H9 (cell line): ENCODE results near the gene IER2. TPM values are rescaled to one million over a fixed set of nuclear protein-coding genes. Genes with fewer than 3 reads are reported as not detected.

Source experiments
- DNase-seq: peaks from one replicate; pipeline ENCODE4 v3.0.0-alpha.2; 2017
- H2AFZ ChIP-seq: one replicate; pipeline ENCODE4 v1.6.1; 2013; ENCODE audit warnings: mild to moderate bottlenecking, low read length, control low read depth, moderate library complexity
- H2AK5ac ChIP-seq: 2 replicates; pipeline ENCODE4 v1.6.1; 2013; ENCODE audit warnings: low read length, control low read depth, mixed read lengths; ENCODE audit not compliant: insufficient read length
- H2BK120ac ChIP-seq: one replicate; pipeline ENCODE4 v1.6.1; 2013; ENCODE audit warnings: low read depth, mild to moderate bottlenecking, low read length, control low read depth, inconsistent platforms; ENCODE audit not compliant: poor library complexity, severe bottlenecking
- H2BK12ac ChIP-seq: 2 replicates; pipeline ENCODE4 v1.6.1; 2013; ENCODE audit warnings: low read length, control low read depth, mixed read lengths, low read depth; ENCODE audit not compliant: insufficient read length
- H2BK15ac ChIP-seq: 2 replicates; pipeline ENCODE4 v1.6.1; 2013; ENCODE audit warnings: low read depth, low read length, control low read depth
- H2BK20ac ChIP-seq: one replicate; pipeline ENCODE4 v1.6.1; 2013; ENCODE audit warnings: low read depth, mild to moderate bottlenecking, low read length, control low read depth, inconsistent platforms; ENCODE audit not compliant: poor library complexity, severe bottlenecking
- H2BK5ac ChIP-seq: 2 replicates; pipeline ENCODE4 v1.6.1; 2013; ENCODE audit warnings: low read length, control low read depth, mixed read lengths; ENCODE audit not compliant: insufficient read length
- H3K14ac ChIP-seq: 2 replicates; pipeline ENCODE4 v1.6.1; 2013; ENCODE audit warnings: low read length, control low read depth; ENCODE audit not compliant: insufficient read depth
- H3K18ac ChIP-seq: 2 replicates; pipeline ENCODE4 v1.6.1; 2013; ENCODE audit warnings: low read depth, mild to moderate bottlenecking, mixed read lengths, low read length, control low read depth; ENCODE audit not compliant: insufficient read length
- H3K23ac ChIP-seq: 2 replicates; pipeline ENCODE4 v1.6.1; 2013; ENCODE audit warnings: low read length, control low read depth, mixed read lengths, low read depth; ENCODE audit not compliant: insufficient read length
- H3K23me2 ChIP-seq: 2 replicates; pipeline ENCODE4 v1.6.1; 2013; ENCODE audit warnings: low read depth, mild to moderate bottlenecking, mixed read lengths, low read length, control low read depth; ENCODE audit not compliant: insufficient read length, poor library complexity, severe bottlenecking
- H3K27ac ChIP-seq: 2 replicates; pipeline ENCODE4 v1.5.1; 2013; ENCODE audit warnings: low read length, control low read depth, mixed read lengths, low read depth; ENCODE audit not compliant: insufficient read length
- H3K27me3 ChIP-seq: 2 replicates; pipeline ENCODE4 v1.6.1; 2013; ENCODE audit warnings: low read length, control low read depth, inconsistent platforms; ENCODE audit not compliant: insufficient read depth
- H3K4ac ChIP-seq: 2 replicates; pipeline ENCODE4 v1.6.1; 2013; ENCODE audit warnings: low read depth, mild to moderate bottlenecking, control low read depth, inconsistent platforms, low read length, moderate library complexity
- H3K4me1 ChIP-seq: 2 replicates; pipeline ENCODE4 v1.6.1; 2013; ENCODE audit warnings: low read length, control low read depth, inconsistent platforms; ENCODE audit not compliant: insufficient read depth
- H3K4me2 ChIP-seq: 2 replicates; pipeline ENCODE4 v1.6.1; 2013; ENCODE audit warnings: low read length, control low read depth, mixed read lengths; ENCODE audit not compliant: insufficient read length, insufficient read depth
- H3K56ac ChIP-seq: 2 replicates; pipeline ENCODE4 v1.6.1; 2013; ENCODE audit warnings: low read depth, mild to moderate bottlenecking, mixed read lengths, low read length, control low read depth; ENCODE audit not compliant: insufficient read length
- H3K79me1 ChIP-seq: 2 replicates; pipeline ENCODE4 v1.6.1; 2013; ENCODE audit warnings: low read depth, mild to moderate bottlenecking, moderate library complexity, low read length, control low read depth, inconsistent platforms; ENCODE audit not compliant: insufficient read depth, poor library complexity, severe bottlenecking
- H3K79me2 ChIP-seq: 2 replicates; pipeline ENCODE4 v1.6.1; 2013; ENCODE audit warnings: low read length, control low read depth, inconsistent platforms; ENCODE audit not compliant: insufficient read depth
- H3K9ac ChIP-seq: 2 replicates; pipeline ENCODE4 v1.6.1; 2013; ENCODE audit warnings: low read length, control low read depth, mixed read lengths; ENCODE audit not compliant: insufficient read length; ENCODE audit errors: extremely low read depth
- H3K9me3 ChIP-seq: one replicate; pipeline ENCODE4 v1.6.1; 2013; ENCODE audit warnings: low read depth, low read length, inconsistent platforms; ENCODE audit not compliant: control insufficient read depth
- H3T11ph ChIP-seq: one replicate; pipeline ENCODE4 v1.6.1; 2013; ENCODE audit warnings: mild to moderate bottlenecking, low read length, control low read depth, inconsistent platforms
- H4K20me1 ChIP-seq: one replicate; pipeline ENCODE4 v1.6.1; 2013; ENCODE audit not compliant: control insufficient read depth, insufficient read length, insufficient read depth
- H4K5ac ChIP-seq: 2 replicates; pipeline ENCODE4 v1.6.1; 2013; ENCODE audit warnings: low read depth, mild to moderate bottlenecking, mixed read lengths, low read length, control low read depth; ENCODE audit not compliant: insufficient read length
- H4K8ac ChIP-seq: replicated peaks from 2 replicates; pipeline ENCODE4 v1.6.1; 2013; ENCODE audit warnings: low read length, control low read depth, mixed read lengths, low read depth; ENCODE audit not compliant: insufficient read length
- H4K91ac ChIP-seq: 2 replicates; pipeline ENCODE4 v1.6.1; 2013; ENCODE audit warnings: low read depth, mild to moderate bottlenecking, moderate library complexity, mixed read lengths, low read length, control low read depth; ENCODE audit not compliant: insufficient read length
- H3K27ac Mint-ChIP-seq, 3 experiments: 2 replicates in 2 of 3; 3 replicates in 1 of 3; pipeline ENCODE4 v1.8.0; 2020 to 2021; ENCODE audit warnings: mixed read lengths in 3 of 3, mild to moderate bottlenecking in 1 of 3, moderate library complexity in 1 of 3
- H3K27me3 Mint-ChIP-seq: 2 replicates; pipeline ENCODE4 v1.8.0; 2021; ENCODE audit warnings: low read depth, mild to moderate bottlenecking, moderate library complexity, mixed read lengths
- H3K36me3 Mint-ChIP-seq, 3 experiments: 2 replicates in 2 of 3; 3 replicates in 1 of 3; pipeline ENCODE4 v1.8.0; 2020 to 2021; ENCODE audit warnings: low read depth in 3 of 3, mixed read lengths in 3 of 3; ENCODE audit not compliant: insufficient read depth in 1 of 3
- H3K4me1 Mint-ChIP-seq, 2 experiments: 2 replicates each; pipeline ENCODE4 v1.8.0; 2020; ENCODE audit warnings: mixed read lengths in 2 of 2
- H3K4me3 Mint-ChIP-seq, 2 experiments: 2 replicates in 1 of 2; 3 replicates in 1 of 2; pipeline ENCODE4 v1.8.0; 2020 to 2021; ENCODE audit warnings: mild to moderate bottlenecking in 2 of 2, mixed read lengths in 2 of 2, moderate library complexity in 1 of 2
- H3K9me3 Mint-ChIP-seq, 2 experiments: 2 replicates in 1 of 2; 3 replicates in 1 of 2; pipeline ENCODE4 v1.8.0; 2020; ENCODE audit warnings: mild to moderate bottlenecking in 2 of 2, mixed read lengths in 2 of 2, moderate library complexity in 1 of 2
- CTCF ChIP-seq: fragments of 200-600 bp; sonication (generic); conservative IDR thresholded peaks from 3 replicates; pipeline ENCODE4 v1.8.0; 2021; ENCODE audit warnings: antibody characterized with exemption, mild to moderate bottlenecking
- WGBS: extraction: QIAGEN DNeasy Blood & Tissue Kit; methylation state at CpG from one replicate; pipeline ENCODE4 v1.1.7; 2013; ENCODE audit warnings: missing lambda C conversion rate, low lambda C conversion rate, mixed read lengths; ENCODE audit not compliant: insufficient read length; ENCODE audit errors: extremely low coverage; 5-methylcytosine and 5-hydroxymethylcytosine counted together
- total RNA-seq: library from RNA; stranded (reverse); gene quantifications from 2 replicates; pipeline ENCODE4 v1.2.1, GENCODE V29; 2021

IER2 gene
- total RNA-seq, 1 experiment from 2014 or later = 160 TPM

GRCh38 chr19:13160557-13160956 is 10.3 kb downstream of the IER2 start:
- H4K91ac ChIP-seq = no peak overlapping the region
- TF ChIP-seq CTCF = no peak

More at GRCh38 chr19:13160557-13160956, 10.3 kb downstream of the IER2 start:
- Histone ChIP-seq H2BK5ac (no peak overlapping the region), H4K8ac (no peak overlapping the region), H3K56ac (no peak overlapping the region), H3K14ac (no peak overlapping the region), H3K23me2 (peaks cover 15% of the 10 kb centered on the region), H3K23ac (no peak overlapping the region), H2AK5ac (no peak overlapping the region), H3K79me1 (no peaks in the 10 kb centered on the region), H3K18ac (no peak overlapping the region), H3K27ac (no peak overlapping the region), H4K5ac (no peak overlapping the region), H3K9ac (no peak overlapping the region), H2BK15ac (no peak overlapping the region), H2BK20ac (no peak overlapping the region), H3K4me2 (no peak overlapping the region), H2BK120ac (no peak overlapping the region), H3K4ac (no peak overlapping the region), H2BK12ac (no peak overlapping the region), H4K20me1 (no peaks in the 10 kb centered on the region), H3K79me2 (no peaks in the 10 kb centered on the region), H3K27me3 (no peaks in the 10 kb centered on the region), H3K4me1 (peaks cover 7% of the 10 kb centered on the region; the same call in 1 of the 2 replicates), H2AFZ (no peak overlapping the region), H3T11ph (no peak overlapping the region), H3K9me3 (no peaks in the 10 kb centered on the region)
- Mint-ChIP-seq H3K27me3 (peaks cover 2% of the 10 kb centered on the region), H3K4me3 (no peak overlapping the region), H3K4me1 (peaks cover 34 to 40% of the 10 kb centered on the region in 2 experiments), H3K27ac (no peak overlapping the region; a peak in 2 of 7 replicates), H3K9me3 (no peaks in the 10 kb centered on the region), H3K36me3 (no peaks in the 10 kb centered on the region)
- WGBS = no CpG with 5 or more reads among the region's 1 CpG
- DNase-seq = no peak
